ENCODE measurements around the gene A1BG. TPM values are rescaled to one million over a fixed set of nuclear protein-coding genes. Genes with fewer than 3 reads are reported as not detected.

Gene A1BG
- total and polyA plus RNA-seq, 2 of the 13 experiments (the other 11 are each of a cell fraction or from before 2014, with no cell fraction given): 14.7 to 41.4 TPM

GRCh38 chr19:58398545-58398944 lies 45.3 kb upstream of the A1BG start (continued):
- no peak for TF ChIP-seq ZNF274 (CRISPR knock-in tag; IDR thresholded peaks at IDR 0.05)
- TF ChIP-seq, protein P1, sequence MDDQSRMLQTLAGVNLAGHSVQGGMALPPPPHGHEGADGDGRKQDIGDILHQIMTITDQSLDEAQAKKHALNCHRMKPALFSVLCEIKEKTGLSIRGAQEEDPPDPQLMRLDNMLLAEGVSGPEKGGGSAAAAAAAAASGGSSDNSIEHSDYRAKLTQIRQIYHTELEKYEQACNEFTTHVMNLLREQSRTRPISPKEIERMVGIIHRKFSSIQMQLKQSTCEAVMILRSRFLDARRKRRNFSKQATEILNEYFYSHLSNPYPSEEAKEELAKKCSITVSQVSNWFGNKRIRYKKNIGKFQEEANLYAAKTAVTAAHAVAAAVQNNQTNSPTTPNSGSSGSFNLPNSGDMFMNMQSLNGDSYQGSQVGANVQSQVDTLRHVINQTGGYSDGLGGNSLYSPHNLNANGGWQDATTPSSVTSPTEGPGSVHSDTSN (CRISPR knock-in tag; IDR thresholded peaks at IDR 0.05; ENCODE audit: borderline replicate concordance): no peak

GRCh38 chr19:58398087-58398486 lies 44.8 kb upstream of the A1BG start:
- H3K4me3 ChIP-seq (replicated peaks in 1 of 3; ENCODE audit: insufficient read depth in 1 of 3, low read depth in 2 of 3, low read length in 3 of 3): no peak overlapping the region
- H4K20me1 ChIP-seq (ENCODE audit: insufficient read depth, low read length): peaks cover 17% of the 10 kb centered on the region; the same call in 1 of the 2 replicates
- no peaks in the 10 kb centered on the region for H3K9me3 ChIP-seq (ENCODE audit: low read length)
- peaks cover 4% of the 10 kb centered on the region for H3K79me2 ChIP-seq (ENCODE audit: insufficient read depth, low read length)
- BruUV-seq (replicated peaks): no TSS peak
- ChIA-PET POLR2A (interaction anchor here (1.3 kb wide), 1 partner anchor 10 kb away, joined by 3 read pairs; the partner anchor contains the start of gene ZNF584), CTCF (ENCODE audit: low intra/inter-chr PET ratio, low total read pairs) (no interaction called here)
- intact Hi-C loops (cut with micrococcal nuclease; ENCODE audit: unreplicated experiment) (no loop called here), in situ Hi-C loops (cut with HindIII; ENCODE audit: extremely low pct_ligation_motif_present, low pct_unique_long_range_greater_than_20kb) (no loop called here)
- no peak overlapping the region for H3K27ac ChIP-seq (ENCODE audit: extremely low read length, insufficient read depth, low read length)
- 11% methylated on average over 2 of the region's 4 CpGs for WGBS (ENCODE audit: low lambda C conversion rate)
- no peak for DNase-seq (ENCODE audit: low spot score)
- no peak for FAIRE-seq
- H3K4me1 ChIP-seq (ENCODE audit: insufficient read depth, low read length): peaks cover 32% of the 10 kb centered on the region
- peaks cover 10 to 22% of the 10 kb centered on the region in 2 experiments for H3K36me3 ChIP-seq (replicated peaks in 1 of 2; ENCODE audit: control insufficient read depth in 1 of 2, insufficient read depth in 2 of 2, low read length in 2 of 2)
- no peak overlapping the region for H2AFZ ChIP-seq (ENCODE audit: low read length)
- no peak overlapping the region for H3K4me2 ChIP-seq (ENCODE audit: low read depth, low read length)
- no peak for ATAC-seq
- no peak overlapping the region for H3K9ac ChIP-seq (ENCODE audit: insufficient read depth, low read depth, low read length)
- H3K27me3 ChIP-seq (ENCODE audit: control insufficient read depth in 1 of 2, insufficient read depth in 2 of 2, low read length in 2 of 2): no peaks in the 10 kb centered on the region
- TF ChIP-seq ZNF253 (CRISPR knock-in tag; IDR thresholded peaks at IDR 0.05; ENCODE audit: borderline replicate concordance): no peak
- no peak for TF ChIP-seq ZFP91 (CRISPR knock-in tag; IDR thresholded peaks at IDR 0.05; ENCODE audit: borderline replicate concordance)
- no peak for TF ChIP-seq ZNF296 (CRISPR knock-in tag; conservative IDR thresholded peaks at IDR 0.05)
- no peak for TF ChIP-seq FIP1L1 (IDR thresholded peaks at IDR 0.05; ENCODE audit: borderline replicate concordance, insufficient read depth, low read depth, low read length)
- no peak for TF ChIP-seq SOX13 (IDR thresholded peaks at IDR 0.05)
- TF ChIP-seq SOX13 (CRISPR knock-in tag; conservative IDR thresholded peaks at IDR 0.05 in 1 of 2, IDR thresholded peaks at IDR 0.05 in 1 of 2): no peak
- TF ChIP-seq ZNF414 (CRISPR knock-in tag; IDR thresholded peaks at IDR 0.05): no peak
- TF ChIP-seq STAT6 (CRISPR knock-in tag; IDR thresholded peaks at IDR 0.05; ENCODE audit: borderline replicate concordance): no peak
- no peak for TF ChIP-seq ZFP90 (CRISPR knock-in tag; IDR thresholded peaks at IDR 0.05; ENCODE audit: borderline replicate concordance)
- TF ChIP-seq IRF1 (CRISPR knock-in tag; IDR thresholded peaks at IDR 0.05; ENCODE audit: low read depth): no peak
- TF ChIP-seq HOXA7 (CRISPR knock-in tag; IDR thresholded peaks at IDR 0.05): no peak
- no peak for TF ChIP-seq HES4 (CRISPR knock-in tag; IDR thresholded peaks at IDR 0.05; ENCODE audit: borderline replicate concordance)
